SK-N-SH treated with all-trans-retinoic acid at 6 μM for 48 hours (cell line): Measurements from ENCODE around the gene TBXAS1.

Experiments
- ATAC-seq: fragments of 200-7000 bp; cut with Tn5 transposase; 3 replicates; pipeline ENCODE4 v1.9.1; 2020; ENCODE audit warnings: mild to moderate bottlenecking, moderate library complexity
- ARNTL ChIP-seq: fragments of 450-650 bp; formaldehyde crosslinking; IDR thresholded peaks from 2 replicates; pipeline ENCODE4 v1.5.0; 2020; ENCODE audit warnings: low read depth, mild to moderate bottlenecking, moderate library complexity, borderline replicate concordance
- BACH2 ChIP-seq: fragments of 250-450 bp; sonication (Bioruptor Pico); IDR thresholded peaks from 2 replicates; pipeline ENCODE4 v1.9.0; 2021; ENCODE audit warnings: mild to moderate bottlenecking, borderline replicate concordance
- CSDC2 ChIP-seq: fragments of 250-450 bp; sonication (Bioruptor Pico); IDR thresholded peaks from 2 replicates; pipeline ENCODE4 v1.5.0; 2020; ENCODE audit warnings: mild to moderate bottlenecking, moderate library complexity
- CSRNP3 ChIP-seq: fragments of 250-450 bp; sonication (Bioruptor Pico); IDR thresholded peaks from 2 replicates; pipeline ENCODE4 v1.5.1; 2021; ENCODE audit warnings: mild to moderate bottlenecking, moderate library complexity
- ESRRG ChIP-seq: fragments of 250-450 bp; sonication (Bioruptor Pico); IDR thresholded peaks from 2 replicates; pipeline ENCODE4 v1.6.1; 2021; ENCODE audit warnings: mild to moderate bottlenecking
- GLIS3 ChIP-seq: fragments of 250-450 bp; sonication (Bioruptor Pico); IDR thresholded peaks from 2 replicates; pipeline ENCODE4 v1.5.0; 2020; ENCODE audit warnings: mild to moderate bottlenecking, moderate library complexity
- ISL1 ChIP-seq: fragments of 250-450 bp; sonication (Bioruptor Pico); IDR thresholded peaks from 2 replicates; pipeline ENCODE4 v2.1.2; 2022; ENCODE audit warnings: mild to moderate bottlenecking, moderate library complexity
- POU6F1 ChIP-seq: fragments of 250-450 bp; sonication (Bioruptor Pico); IDR thresholded peaks from 2 replicates; pipeline ENCODE4 v1.8.0; 2021; ENCODE audit warnings: low read depth, mild to moderate bottlenecking, moderate library complexity, borderline replicate concordance
- PPARA ChIP-seq: fragments of 250-450 bp; sonication (Bioruptor Pico); IDR thresholded peaks from 2 replicates; pipeline ENCODE4 v1.5.0; 2020; ENCODE audit warnings: mild to moderate bottlenecking, borderline replicate concordance
- RARB ChIP-seq: fragments of 250-450 bp; sonication (Bioruptor Pico); IDR thresholded peaks from 2 replicates; pipeline ENCODE4 v1.8.0; 2021; ENCODE audit warnings: mild to moderate bottlenecking, moderate library complexity
- SNAI2 ChIP-seq: fragments of 250-450 bp; sonication (Bioruptor Pico); IDR thresholded peaks from 2 replicates; pipeline ENCODE4 v1.5.0; 2020; ENCODE audit warnings: mild to moderate bottlenecking, moderate library complexity
- TCF4 ChIP-seq: fragments of 250-450 bp; sonication (Bioruptor Pico); IDR thresholded peaks from 2 replicates; pipeline ENCODE4 v1.8.0; 2021; ENCODE audit warnings: mild to moderate bottlenecking, moderate library complexity, borderline replicate concordance
- TSHZ2 ChIP-seq: fragments of 250-450 bp; sonication (Bioruptor Pico); IDR thresholded peaks from 2 replicates; pipeline ENCODE4 v1.5.0; 2020; ENCODE audit warnings: mild to moderate bottlenecking, moderate library complexity
- ZC3H10 ChIP-seq: fragments of 250-450 bp; sonication (Bioruptor Pico); IDR thresholded peaks from 2 replicates; pipeline ENCODE4 v1.5.1; 2021; ENCODE audit warnings: mild to moderate bottlenecking, moderate library complexity
- ZFP30 ChIP-seq: fragments of 450-650 bp; formaldehyde crosslinking; IDR thresholded peaks from 2 replicates; pipeline ENCODE4 v1.5.0; 2022; ENCODE audit warnings: mild to moderate bottlenecking, moderate library complexity
- ZNF70 ChIP-seq: fragments of 450-650 bp; formaldehyde crosslinking; IDR thresholded peaks from 2 replicates; pipeline ENCODE4 v1.5.0; 2020; ENCODE audit warnings: mild to moderate bottlenecking, moderate library complexity
- ZNF8 ChIP-seq: fragments of 450-650 bp; formaldehyde crosslinking; IDR thresholded peaks from 2 replicates; pipeline ENCODE4 v1.5.0; 2020; ENCODE audit warnings: mild to moderate bottlenecking, moderate library complexity
- TF ChIP-seq, protein P1 (sequence below): fragments of 250-450 bp; sonication (Bioruptor Pico); IDR thresholded peaks from 2 replicates; pipeline ENCODE4 v1.5.1; 2020; ENCODE audit warnings: low read depth, mild to moderate bottlenecking, moderate library complexity
- TF ChIP-seq, protein P2 (sequence below): fragments of 250-450 bp; sonication (Bioruptor Pico); IDR thresholded peaks from 2 replicates; pipeline ENCODE4 v1.8.0; 2020; ENCODE audit warnings: mild to moderate bottlenecking, moderate library complexity, borderline replicate concordance

TBXAS1 gene

DNA sequence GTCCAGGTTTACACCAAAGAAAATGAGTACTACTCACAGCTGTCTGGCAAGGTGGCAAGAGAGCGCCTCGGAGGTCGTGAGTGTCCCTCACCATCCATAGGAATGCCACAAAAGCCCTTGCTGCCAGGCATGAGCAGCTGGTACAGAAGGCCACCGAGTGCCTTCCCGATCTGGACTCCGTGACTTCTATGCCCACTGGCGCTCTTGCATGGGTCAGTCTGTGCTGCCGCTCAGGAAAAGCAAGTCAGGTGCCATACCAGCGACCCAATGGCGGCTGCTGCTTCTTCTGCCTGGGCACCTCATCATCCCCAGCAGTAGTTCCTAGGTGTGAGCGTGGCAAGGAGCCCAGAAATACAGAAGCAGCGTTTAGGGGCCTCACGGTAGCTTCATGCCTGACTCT is 11.7 kb downstream of the TBXAS1 start:
- no peak for ATAC-seq

GRCh38 chr7:139842401-139843210 is 13.5 kb downstream of the TBXAS1 start:
- ATAC-seq = no peak
- no peak for TF ChIP-seq ARNTL (CRISPR knock-in tag)
- TF ChIP-seq TCF4 (CRISPR knock-in tag) = no peak
- no peak for TF ChIP-seq SNAI2 (CRISPR knock-in tag)
- TF ChIP-seq PPARA (CRISPR knock-in tag) = no peak
- TF ChIP-seq POU6F1 (CRISPR knock-in tag) = no peak
- TF ChIP-seq, protein P1, sequence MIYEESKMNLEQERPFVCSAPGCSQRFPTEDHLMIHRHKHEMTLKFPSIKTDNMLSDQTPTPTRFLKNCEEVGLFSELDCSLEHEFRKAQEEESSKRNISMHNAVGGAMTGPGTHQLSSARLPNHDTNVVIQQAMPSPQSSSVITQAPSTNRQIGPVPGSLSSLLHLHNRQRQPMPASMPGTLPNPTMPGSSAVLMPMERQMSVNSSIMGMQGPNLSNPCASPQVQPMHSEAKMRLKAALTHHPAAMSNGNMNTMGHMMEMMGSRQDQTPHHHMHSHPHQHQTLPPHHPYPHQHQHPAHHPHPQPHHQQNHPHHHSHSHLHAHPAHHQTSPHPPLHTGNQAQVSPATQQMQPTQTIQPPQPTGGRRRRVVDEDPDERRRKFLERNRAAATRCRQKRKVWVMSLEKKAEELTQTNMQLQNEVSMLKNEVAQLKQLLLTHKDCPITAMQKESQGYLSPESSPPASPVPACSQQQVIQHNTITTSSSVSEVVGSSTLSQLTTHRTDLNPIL = no peak
- no peak for TF ChIP-seq CSDC2 (CRISPR knock-in tag)
- no peak for TF ChIP-seq TSHZ2 (CRISPR knock-in tag)
- no peak for TF ChIP-seq ZC3H10 (CRISPR knock-in tag)
- no peak for TF ChIP-seq ZFP30 (CRISPR knock-in tag)
- no peak for TF ChIP-seq ZNF70
- no peak for TF ChIP-seq RARB (CRISPR knock-in tag)
- no peak for TF ChIP-seq ISL1
- no peak for TF ChIP-seq GLIS3
- TF ChIP-seq CSRNP3 = no peak
- TF ChIP-seq ZNF8 (CRISPR knock-in tag) = no peak
- TF ChIP-seq, protein P2, sequence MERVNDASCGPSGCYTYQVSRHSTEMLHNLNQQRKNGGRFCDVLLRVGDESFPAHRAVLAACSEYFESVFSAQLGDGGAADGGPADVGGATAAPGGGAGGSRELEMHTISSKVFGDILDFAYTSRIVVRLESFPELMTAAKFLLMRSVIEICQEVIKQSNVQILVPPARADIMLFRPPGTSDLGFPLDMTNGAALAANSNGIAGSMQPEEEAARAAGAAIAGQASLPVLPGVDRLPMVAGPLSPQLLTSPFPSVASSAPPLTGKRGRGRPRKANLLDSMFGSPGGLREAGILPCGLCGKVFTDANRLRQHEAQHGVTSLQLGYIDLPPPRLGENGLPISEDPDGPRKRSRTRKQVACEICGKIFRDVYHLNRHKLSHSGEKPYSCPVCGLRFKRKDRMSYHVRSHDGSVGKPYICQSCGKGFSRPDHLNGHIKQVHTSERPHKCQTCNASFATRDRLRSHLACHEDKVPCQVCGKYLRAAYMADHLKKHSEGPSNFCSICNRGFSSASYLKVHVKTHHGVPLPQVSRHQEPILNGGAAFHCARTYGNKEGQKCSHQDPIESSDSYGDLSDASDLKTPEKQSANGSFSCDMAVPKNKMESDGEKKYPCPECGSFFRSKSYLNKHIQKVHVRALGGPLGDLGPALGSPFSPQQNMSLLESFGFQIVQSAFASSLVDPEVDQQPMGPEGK (CRISPR knock-in tag) = no peak

More for the DNA sequence above, 11.7 kb downstream of the TBXAS1 start:
- no peak for TF ChIP-seq ARNTL (CRISPR knock-in tag)
- TF ChIP-seq TCF4 (CRISPR knock-in tag) = no peak
- no peak for TF ChIP-seq ISL1
- no peak for TF ChIP-seq BACH2 (CRISPR knock-in tag)
- no peak for TF ChIP-seq ESRRG (CRISPR knock-in tag)
- TF ChIP-seq, protein P1 = no peak
- TF ChIP-seq CSRNP3 = no peak
- no peak for TF ChIP-seq SNAI2 (CRISPR knock-in tag)
- TF ChIP-seq POU6F1 (CRISPR knock-in tag) = no peak
- no peak for TF ChIP-seq PPARA (CRISPR knock-in tag)
- TF ChIP-seq GLIS3 = no peak
